H9 (cell line): ENCODE measurements around the gene RNF220. TPM values are rescaled to one million over a fixed set of nuclear protein-coding genes. Genes with fewer than 3 reads are reported as not detected.

Source experiments
- DNase-seq: peaks from one replicate; pipeline ENCODE4 v3.0.0-alpha.2; 2017
- H2AFZ ChIP-seq: one replicate; pipeline ENCODE4 v1.6.1; 2013; ENCODE audit warnings: mild to moderate bottlenecking, low read length, control low read depth, moderate library complexity
- H2AK5ac ChIP-seq: 2 replicates; pipeline ENCODE4 v1.6.1; 2013; ENCODE audit warnings: low read length, control low read depth, mixed read lengths; ENCODE audit not compliant: insufficient read length
- H2BK120ac ChIP-seq: one replicate; pipeline ENCODE4 v1.6.1; 2013; ENCODE audit warnings: low read depth, mild to moderate bottlenecking, low read length, control low read depth, inconsistent platforms; ENCODE audit not compliant: poor library complexity, severe bottlenecking
- H2BK12ac ChIP-seq: 2 replicates; pipeline ENCODE4 v1.6.1; 2013; ENCODE audit warnings: low read length, control low read depth, mixed read lengths, low read depth; ENCODE audit not compliant: insufficient read length
- H2BK15ac ChIP-seq: 2 replicates; pipeline ENCODE4 v1.6.1; 2013; ENCODE audit warnings: low read depth, low read length, control low read depth
- H2BK20ac ChIP-seq: one replicate; pipeline ENCODE4 v1.6.1; 2013; ENCODE audit warnings: low read depth, mild to moderate bottlenecking, low read length, control low read depth, inconsistent platforms; ENCODE audit not compliant: poor library complexity, severe bottlenecking
- H2BK5ac ChIP-seq: 2 replicates; pipeline ENCODE4 v1.6.1; 2013; ENCODE audit warnings: low read length, control low read depth, mixed read lengths; ENCODE audit not compliant: insufficient read length
- H3K14ac ChIP-seq: 2 replicates; pipeline ENCODE4 v1.6.1; 2013; ENCODE audit warnings: low read length, control low read depth; ENCODE audit not compliant: insufficient read depth
- H3K18ac ChIP-seq: 2 replicates; pipeline ENCODE4 v1.6.1; 2013; ENCODE audit warnings: low read depth, mild to moderate bottlenecking, mixed read lengths, low read length, control low read depth; ENCODE audit not compliant: insufficient read length
- H3K23ac ChIP-seq: 2 replicates; pipeline ENCODE4 v1.6.1; 2013; ENCODE audit warnings: low read length, control low read depth, mixed read lengths, low read depth; ENCODE audit not compliant: insufficient read length
- H3K23me2 ChIP-seq: 2 replicates; pipeline ENCODE4 v1.6.1; 2013; ENCODE audit warnings: low read depth, mild to moderate bottlenecking, mixed read lengths, low read length, control low read depth; ENCODE audit not compliant: insufficient read length, poor library complexity, severe bottlenecking
- H3K27ac ChIP-seq: 2 replicates; pipeline ENCODE4 v1.5.1; 2013; ENCODE audit warnings: low read length, control low read depth, mixed read lengths, low read depth; ENCODE audit not compliant: insufficient read length
- H3K27me3 ChIP-seq: 2 replicates; pipeline ENCODE4 v1.6.1; 2013; ENCODE audit warnings: low read length, control low read depth, inconsistent platforms; ENCODE audit not compliant: insufficient read depth
- H3K4ac ChIP-seq: 2 replicates; pipeline ENCODE4 v1.6.1; 2013; ENCODE audit warnings: low read depth, mild to moderate bottlenecking, control low read depth, inconsistent platforms, low read length, moderate library complexity
- H3K4me1 ChIP-seq: 2 replicates; pipeline ENCODE4 v1.6.1; 2013; ENCODE audit warnings: low read length, control low read depth, inconsistent platforms; ENCODE audit not compliant: insufficient read depth
- H3K4me2 ChIP-seq: 2 replicates; pipeline ENCODE4 v1.6.1; 2013; ENCODE audit warnings: low read length, control low read depth, mixed read lengths; ENCODE audit not compliant: insufficient read length, insufficient read depth
- H3K56ac ChIP-seq: 2 replicates; pipeline ENCODE4 v1.6.1; 2013; ENCODE audit warnings: low read depth, mild to moderate bottlenecking, mixed read lengths, low read length, control low read depth; ENCODE audit not compliant: insufficient read length
- H3K79me1 ChIP-seq: 2 replicates; pipeline ENCODE4 v1.6.1; 2013; ENCODE audit warnings: low read depth, mild to moderate bottlenecking, moderate library complexity, low read length, control low read depth, inconsistent platforms; ENCODE audit not compliant: insufficient read depth, poor library complexity, severe bottlenecking
- H3K79me2 ChIP-seq: 2 replicates; pipeline ENCODE4 v1.6.1; 2013; ENCODE audit warnings: low read length, control low read depth, inconsistent platforms; ENCODE audit not compliant: insufficient read depth
- H3K9ac ChIP-seq: 2 replicates; pipeline ENCODE4 v1.6.1; 2013; ENCODE audit warnings: low read length, control low read depth, mixed read lengths; ENCODE audit not compliant: insufficient read length; ENCODE audit errors: extremely low read depth
- H3K9me3 ChIP-seq: one replicate; pipeline ENCODE4 v1.6.1; 2013; ENCODE audit warnings: low read depth, low read length, inconsistent platforms; ENCODE audit not compliant: control insufficient read depth
- H3T11ph ChIP-seq: one replicate; pipeline ENCODE4 v1.6.1; 2013; ENCODE audit warnings: mild to moderate bottlenecking, low read length, control low read depth, inconsistent platforms
- H4K20me1 ChIP-seq: one replicate; pipeline ENCODE4 v1.6.1; 2013; ENCODE audit not compliant: control insufficient read depth, insufficient read length, insufficient read depth
- H4K5ac ChIP-seq: 2 replicates; pipeline ENCODE4 v1.6.1; 2013; ENCODE audit warnings: low read depth, mild to moderate bottlenecking, mixed read lengths, low read length, control low read depth; ENCODE audit not compliant: insufficient read length
- H4K8ac ChIP-seq: replicated peaks from 2 replicates; pipeline ENCODE4 v1.6.1; 2013; ENCODE audit warnings: low read length, control low read depth, mixed read lengths, low read depth; ENCODE audit not compliant: insufficient read length
- H4K91ac ChIP-seq: 2 replicates; pipeline ENCODE4 v1.6.1; 2013; ENCODE audit warnings: low read depth, mild to moderate bottlenecking, moderate library complexity, mixed read lengths, low read length, control low read depth; ENCODE audit not compliant: insufficient read length
- H3K27ac Mint-ChIP-seq, 3 experiments: 2 replicates in 2 of 3; 3 replicates in 1 of 3; pipeline ENCODE4 v1.8.0; 2020 to 2021; ENCODE audit warnings: mixed read lengths in 3 of 3, mild to moderate bottlenecking in 1 of 3, moderate library complexity in 1 of 3
- H3K27me3 Mint-ChIP-seq: 2 replicates; pipeline ENCODE4 v1.8.0; 2021; ENCODE audit warnings: low read depth, mild to moderate bottlenecking, moderate library complexity, mixed read lengths
- H3K36me3 Mint-ChIP-seq, 3 experiments: 2 replicates in 2 of 3; 3 replicates in 1 of 3; pipeline ENCODE4 v1.8.0; 2020 to 2021; ENCODE audit warnings: low read depth in 3 of 3, mixed read lengths in 3 of 3; ENCODE audit not compliant: insufficient read depth in 1 of 3
- H3K4me1 Mint-ChIP-seq, 2 experiments: 2 replicates each; pipeline ENCODE4 v1.8.0; 2020; ENCODE audit warnings: mixed read lengths in 2 of 2
- H3K4me3 Mint-ChIP-seq, 2 experiments: 2 replicates in 1 of 2; 3 replicates in 1 of 2; pipeline ENCODE4 v1.8.0; 2020 to 2021; ENCODE audit warnings: mild to moderate bottlenecking in 2 of 2, mixed read lengths in 2 of 2, moderate library complexity in 1 of 2
- H3K9me3 Mint-ChIP-seq, 2 experiments: 2 replicates in 1 of 2; 3 replicates in 1 of 2; pipeline ENCODE4 v1.8.0; 2020; ENCODE audit warnings: mild to moderate bottlenecking in 2 of 2, mixed read lengths in 2 of 2, moderate library complexity in 1 of 2
- WGBS: extraction: QIAGEN DNeasy Blood & Tissue Kit; methylation state at CpG from one replicate; pipeline ENCODE4 v1.1.7; 2013; ENCODE audit warnings: missing lambda C conversion rate, low lambda C conversion rate, mixed read lengths; ENCODE audit not compliant: insufficient read length; ENCODE audit errors: extremely low coverage; 5-methylcytosine and 5-hydroxymethylcytosine counted together
- total RNA-seq: library from RNA; stranded (reverse); gene quantifications from 2 replicates; pipeline ENCODE4 v1.2.1, GENCODE V29; 2021
- TF ChIP-seq, protein P1 (sequence below): fragments of 200-600 bp; sonication (generic); conservative IDR thresholded peaks from 3 replicates; pipeline ENCODE4 v1.8.0; 2021; ENCODE audit warnings: antibody characterized with exemption, mild to moderate bottlenecking

The RNF220 gene
- total RNA-seq, 1 experiment from 2014 or later = 109 TPM

DNA sequence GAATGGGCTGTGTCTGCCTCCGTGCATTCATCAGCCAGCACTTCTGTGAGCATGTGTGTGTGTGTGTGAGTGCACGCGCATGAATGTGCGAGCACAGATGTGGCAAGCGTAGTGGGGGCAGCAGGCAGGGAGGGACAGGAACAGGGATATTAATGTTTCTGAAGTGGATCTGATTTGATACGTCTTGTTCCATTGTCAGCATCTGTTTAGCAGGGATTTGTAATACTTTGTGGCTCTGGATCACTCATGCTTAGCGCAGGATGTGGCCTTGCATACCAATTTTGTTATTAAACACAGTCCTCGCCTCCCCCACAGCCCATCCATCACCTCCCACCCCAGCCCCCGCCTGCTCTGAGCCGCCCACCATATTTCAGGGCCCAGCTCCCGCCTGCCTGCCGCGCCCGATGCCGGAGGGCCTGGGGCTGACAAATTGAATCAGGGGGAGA is 216.8 kb downstream of the RNF220 start:
- Histone ChIP-seq H3K9ac (no peak overlapping the region), H4K91ac (no peak overlapping the region), H2BK20ac (no peak overlapping the region), H3K79me1 (no peaks in the 10 kb centered on the region), H4K20me1 (no peaks in the 10 kb centered on the region), H3T11ph (no peak overlapping the region), H3K4me2 (no peak overlapping the region), H3K27ac (no peak overlapping the region), H2AFZ (no peak overlapping the region), H2BK15ac (no peak overlapping the region), H3K56ac (no peak overlapping the region), H3K18ac (no peak overlapping the region), H2AK5ac (no peak overlapping the region), H4K8ac (no peak overlapping the region), H3K23ac (no peak overlapping the region), H3K14ac (no peak overlapping the region), H4K5ac (no peak overlapping the region), H3K4ac (no peak overlapping the region), H3K9me3 (no peaks in the 10 kb centered on the region), H2BK5ac (no peak overlapping the region), H3K4me1 (no peaks in the 10 kb centered on the region; the same call in 1 of the 2 replicates), H3K23me2 (peaks cover 5% of the 10 kb centered on the region), H3K79me2 (no peaks in the 10 kb centered on the region), H2BK120ac (no peak overlapping the region), H3K27me3 (no peaks in the 10 kb centered on the region), H2BK12ac (no peak overlapping the region)
- no peaks in the 10 kb centered on the region for H3K9me3 Mint-ChIP-seq
- H3K4me1 Mint-ChIP-seq = peaks cover 11 to 21% of the 10 kb centered on the region in 2 experiments
- DNase-seq = no peak
- no peak overlapping the region for H3K27ac Mint-ChIP-seq
- WGBS = no CpG with 5 or more reads among the region's 15 CpGs
- H3K36me3 Mint-ChIP-seq = no peaks in the 10 kb centered on the region
- peaks cover 42% of the 10 kb centered on the region for H3K27me3 Mint-ChIP-seq
- TF ChIP-seq, protein P1, sequence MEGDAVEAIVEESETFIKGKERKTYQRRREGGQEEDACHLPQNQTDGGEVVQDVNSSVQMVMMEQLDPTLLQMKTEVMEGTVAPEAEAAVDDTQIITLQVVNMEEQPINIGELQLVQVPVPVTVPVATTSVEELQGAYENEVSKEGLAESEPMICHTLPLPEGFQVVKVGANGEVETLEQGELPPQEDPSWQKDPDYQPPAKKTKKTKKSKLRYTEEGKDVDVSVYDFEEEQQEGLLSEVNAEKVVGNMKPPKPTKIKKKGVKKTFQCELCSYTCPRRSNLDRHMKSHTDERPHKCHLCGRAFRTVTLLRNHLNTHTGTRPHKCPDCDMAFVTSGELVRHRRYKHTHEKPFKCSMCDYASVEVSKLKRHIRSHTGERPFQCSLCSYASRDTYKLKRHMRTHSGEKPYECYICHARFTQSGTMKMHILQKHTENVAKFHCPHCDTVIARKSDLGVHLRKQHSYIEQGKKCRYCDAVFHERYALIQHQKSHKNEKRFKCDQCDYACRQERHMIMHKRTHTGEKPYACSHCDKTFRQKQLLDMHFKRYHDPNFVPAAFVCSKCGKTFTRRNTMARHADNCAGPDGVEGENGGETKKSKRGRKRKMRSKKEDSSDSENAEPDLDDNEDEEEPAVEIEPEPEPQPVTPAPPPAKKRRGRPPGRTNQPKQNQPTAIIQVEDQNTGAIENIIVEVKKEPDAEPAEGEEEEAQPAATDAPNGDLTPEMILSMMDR = no peak
- no peak overlapping the region for H3K4me3 Mint-ChIP-seq
